Tibial artery (tissue), 4 donors: ENCODE results near the gene CD38.

Source experiments
- DNase-seq, 2 donors: peaks; one replicate each; pipeline ENCODE4 v3.0.0-alpha.2; 2019
- H3K27ac ChIP-seq, 2 donors: fragments of 200-600 bp; sonication (generic) in 1 of 2; 1 replicate in 1 of 2; 2 replicates in 1 of 2; pipeline ENCODE4 v1.5.1; 2018 to 2019; ENCODE audit warnings: mild to moderate bottlenecking in 1 of 2
- H3K27me3 ChIP-seq, 2 donors: fragments of 200-600 bp; sonication (generic) in 1 of 2; one replicate each; pipeline versions ENCODE4 v1.5.1 to v1.6.0; 2016 to 2019
- H3K36me3 ChIP-seq, 3 donors: fragments of 200-600 bp; sonication (generic) in 2 of 3; one replicate each; pipeline ENCODE4 v1.5.1; 2016 to 2019; ENCODE audit warnings: mild to moderate bottlenecking in 2 of 3
- H3K4me1 ChIP-seq, 4 donors: fragments of 200-600 bp; sonication (generic) in 2 of 4; 1 replicate in 3 of 4; 2 replicates in 1 of 4; pipeline ENCODE4 v1.5.1; 2016 to 2019
- H3K4me3 ChIP-seq, 2 donors: fragments of 200-600 bp; sonication (generic) in 1 of 2; 1 replicate in 1 of 2; 2 replicates in 1 of 2; pipeline ENCODE4 v1.5.1; 2018 to 2019; ENCODE audit warnings: mild to moderate bottlenecking in 2 of 2
- H3K9me3 ChIP-seq, 3 donors: fragments of 200-600 bp; sonication (generic) in 1 of 3; one replicate each; pipeline ENCODE4 v1.5.1; 2016 to 2019
- intact Hi-C: fragments of 100-400 bp; cut with DNase I; formaldehyde crosslinking; loops from one replicate; pipeline ENCODE4 v1.15.0; 2023; ENCODE audit warnings: low total_unique reads
- TF ChIP-seq, protein P1 (sequence below), 2 experiments: fragments of 200-600 bp in 1 of 2; fragments of 450-650 bp in 1 of 2; IDR thresholded peaks; one replicate each; pipeline ENCODE4 v1.5.1; 2017 to 2019; ENCODE audit warnings: antibody characterized with exemption in 2 of 2, mild to moderate bottlenecking in 1 of 2, moderate library complexity in 1 of 2

CD38 gene

DNA sequence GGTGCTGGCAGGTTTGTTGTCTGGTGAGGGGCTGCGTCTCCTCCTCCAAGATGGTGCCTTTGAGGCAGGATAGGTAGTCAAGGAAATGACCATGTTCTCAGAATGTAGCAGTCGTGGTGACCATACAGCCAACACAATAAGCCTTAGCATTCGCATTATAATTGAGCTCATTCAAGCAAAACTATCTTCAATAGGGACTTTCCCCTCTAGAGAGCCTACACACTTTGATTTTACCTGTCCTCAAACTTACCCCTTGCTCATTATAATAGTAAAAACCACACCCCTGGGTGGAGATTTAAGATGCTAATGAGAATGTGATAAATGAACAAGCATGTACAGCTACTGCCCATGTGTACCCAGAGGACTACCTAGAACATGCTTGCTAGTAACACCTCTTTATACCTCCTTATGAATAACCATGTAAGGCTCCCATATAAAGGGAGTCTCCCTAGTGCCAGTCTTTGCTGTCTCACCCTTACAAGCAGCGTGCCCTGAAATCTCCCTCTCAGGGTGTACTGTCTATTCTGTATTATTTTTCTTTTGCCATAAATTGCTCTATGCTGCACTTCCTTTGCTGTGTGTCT lies 112.2 kb downstream of the CD38 start:
- H3K27me3 ChIP-seq = no peaks in the 10 kb centered on the region
- no peaks in the 10 kb centered on the region for H3K36me3 ChIP-seq
- no peak overlapping the region for H3K27ac ChIP-seq
- H3K4me3 ChIP-seq = no peak overlapping the region
- no peaks in the 10 kb centered on the region for H3K9me3 ChIP-seq
- TF ChIP-seq, protein P1, sequence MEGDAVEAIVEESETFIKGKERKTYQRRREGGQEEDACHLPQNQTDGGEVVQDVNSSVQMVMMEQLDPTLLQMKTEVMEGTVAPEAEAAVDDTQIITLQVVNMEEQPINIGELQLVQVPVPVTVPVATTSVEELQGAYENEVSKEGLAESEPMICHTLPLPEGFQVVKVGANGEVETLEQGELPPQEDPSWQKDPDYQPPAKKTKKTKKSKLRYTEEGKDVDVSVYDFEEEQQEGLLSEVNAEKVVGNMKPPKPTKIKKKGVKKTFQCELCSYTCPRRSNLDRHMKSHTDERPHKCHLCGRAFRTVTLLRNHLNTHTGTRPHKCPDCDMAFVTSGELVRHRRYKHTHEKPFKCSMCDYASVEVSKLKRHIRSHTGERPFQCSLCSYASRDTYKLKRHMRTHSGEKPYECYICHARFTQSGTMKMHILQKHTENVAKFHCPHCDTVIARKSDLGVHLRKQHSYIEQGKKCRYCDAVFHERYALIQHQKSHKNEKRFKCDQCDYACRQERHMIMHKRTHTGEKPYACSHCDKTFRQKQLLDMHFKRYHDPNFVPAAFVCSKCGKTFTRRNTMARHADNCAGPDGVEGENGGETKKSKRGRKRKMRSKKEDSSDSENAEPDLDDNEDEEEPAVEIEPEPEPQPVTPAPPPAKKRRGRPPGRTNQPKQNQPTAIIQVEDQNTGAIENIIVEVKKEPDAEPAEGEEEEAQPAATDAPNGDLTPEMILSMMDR (IDR thresholded peaks at IDR 0.05) = no peak
- H3K4me1 ChIP-seq = no peaks in the 10 kb centered on the region
- intact Hi-C loops = no loop called here
- DNase-seq = no peak

DNA sequence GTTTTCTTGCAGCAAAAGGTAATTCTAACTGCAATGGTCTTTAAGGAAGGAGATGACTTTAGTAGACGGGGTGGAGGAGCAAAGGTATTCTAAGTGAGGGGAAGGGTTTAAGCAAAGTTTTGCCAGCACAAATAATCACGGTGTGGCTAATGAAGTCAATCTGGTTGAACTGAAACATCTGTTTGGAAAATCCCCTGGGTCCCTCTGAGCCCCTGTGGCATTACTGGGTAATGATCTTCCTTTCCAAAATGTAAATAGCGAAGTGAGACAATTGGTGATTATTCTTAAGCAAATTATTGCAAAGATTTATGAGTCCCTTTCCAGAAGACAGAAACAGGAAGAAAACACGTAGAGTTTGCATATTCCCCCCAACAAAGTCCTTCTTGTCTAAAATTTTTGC lies 113.2 kb downstream of the CD38 start:
- intact Hi-C loops = no loop called here
- no peaks in the 10 kb centered on the region for H3K36me3 ChIP-seq
- TF ChIP-seq, protein P1 (IDR thresholded peaks at IDR 0.05) = no peak
- H3K9me3 ChIP-seq = no peaks in the 10 kb centered on the region
- no peaks in the 10 kb centered on the region for H3K4me1 ChIP-seq
- H3K27ac ChIP-seq = no peak overlapping the region
- H3K27me3 ChIP-seq = no peaks in the 10 kb centered on the region
- H3K4me3 ChIP-seq = no peak overlapping the region
- DNase-seq = no peak

DNA sequence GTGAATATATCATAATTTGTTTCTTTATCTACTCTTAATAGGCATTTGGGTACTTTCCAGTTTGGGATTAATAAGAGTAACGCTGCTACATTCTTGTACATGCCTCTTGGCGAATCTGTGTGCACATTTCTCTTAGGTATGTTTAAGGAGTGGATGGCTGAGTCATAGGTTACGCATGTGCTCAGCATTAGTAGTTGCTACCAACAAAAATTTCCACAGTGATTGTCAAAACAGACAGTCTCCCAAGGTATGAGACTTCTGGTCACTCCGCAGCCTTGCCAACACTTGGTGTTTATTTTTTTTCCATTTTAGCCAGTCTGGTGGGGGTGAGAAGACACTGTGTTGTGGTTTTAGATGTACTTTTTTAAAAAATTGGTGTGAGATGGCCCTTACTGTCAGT lies 115.8 kb downstream of the CD38 start:
- no peaks in the 10 kb centered on the region for H3K4me1 ChIP-seq
- H3K27me3 ChIP-seq = no peaks in the 10 kb centered on the region
- no peak overlapping the region for H3K4me3 ChIP-seq
- intact Hi-C loops = no loop called here
- no peaks in the 10 kb centered on the region for H3K9me3 ChIP-seq
- H3K36me3 ChIP-seq = no peaks in the 10 kb centered on the region
- H3K27ac ChIP-seq = no peak overlapping the region
- TF ChIP-seq, protein P1 (IDR thresholded peaks at IDR 0.05) = no peak
- no peak for DNase-seq

DNA sequence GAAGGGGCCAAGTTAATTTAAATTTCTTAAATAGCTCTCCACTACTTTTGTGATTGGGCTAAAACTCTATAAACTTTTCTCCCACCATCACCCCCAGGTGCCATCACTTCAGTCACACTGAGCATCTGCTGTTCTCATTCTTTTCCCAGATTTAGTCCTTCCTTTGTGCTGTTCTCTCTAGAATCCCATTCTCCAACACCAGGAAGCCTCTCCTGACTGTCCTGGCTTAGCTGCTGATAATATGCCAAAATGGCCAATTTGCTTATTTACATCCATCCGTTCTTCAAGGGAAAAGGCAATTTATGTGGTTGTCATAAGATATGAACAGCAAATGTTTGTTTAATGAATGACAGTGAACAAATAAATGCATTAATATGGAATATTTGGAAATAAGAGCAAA lies 116.3 kb downstream of the CD38 start:
- Histone ChIP-seq H3K27me3 (no peaks in the 10 kb centered on the region), H3K9me3 (no peaks in the 10 kb centered on the region), H3K4me1 (no peaks in the 10 kb centered on the region), H3K27ac (no peak overlapping the region), H3K4me3 (no peak overlapping the region), H3K36me3 (no peaks in the 10 kb centered on the region)
- TF ChIP-seq, protein P1 (IDR thresholded peaks at IDR 0.05) = no peak
- intact Hi-C loops = no loop called here
- DNase-seq = no peak

DNA sequence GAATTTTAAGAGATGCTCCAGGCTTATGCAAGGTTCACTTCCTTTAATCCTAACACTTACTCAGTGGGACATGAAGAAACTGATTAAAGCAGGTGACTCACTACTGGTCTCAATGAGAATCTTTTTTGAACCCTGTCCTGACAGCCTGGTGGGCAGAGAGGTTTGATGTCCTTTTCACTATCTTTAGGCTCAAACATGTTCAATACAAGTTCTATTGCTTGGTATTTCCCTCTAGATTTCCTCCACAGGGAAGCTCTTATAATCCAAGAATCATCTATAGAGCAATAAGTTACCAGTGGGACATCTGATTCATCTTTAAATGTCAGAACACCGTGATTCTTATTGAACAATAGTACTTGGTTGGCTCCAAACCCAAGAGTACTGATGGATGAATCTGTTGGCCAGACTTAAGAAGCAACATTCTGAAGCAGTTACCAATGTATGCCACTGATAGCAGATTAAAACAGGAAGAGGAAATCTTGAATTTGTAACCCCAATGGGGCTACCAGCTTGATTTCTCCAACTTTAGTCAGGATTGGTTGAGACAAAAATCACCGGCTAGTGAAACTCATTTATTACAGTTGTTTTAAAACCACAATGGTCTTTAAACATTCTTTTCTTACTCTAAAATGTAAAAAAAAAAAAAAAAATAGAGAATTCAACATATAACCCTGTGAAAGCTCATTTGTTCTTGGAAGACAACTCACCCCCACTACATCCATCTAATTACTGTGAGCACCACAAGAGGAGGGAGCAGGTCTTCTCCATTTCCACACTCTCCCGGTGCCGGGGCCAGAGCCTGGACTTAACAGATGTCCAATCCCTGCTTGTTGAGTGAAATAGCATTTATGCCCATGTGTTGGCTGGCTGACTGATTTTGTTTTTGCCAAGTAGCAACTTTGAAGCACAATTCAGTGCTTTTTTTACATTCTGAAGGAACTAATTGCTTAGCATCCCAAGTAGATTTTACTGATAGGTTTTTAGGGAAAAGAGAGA lies 117.1 kb downstream of the CD38 start:
- H3K27ac ChIP-seq = no peak overlapping the region

More for the DNA sequence above, 117.1 kb downstream of the CD38 start:
- DNase-seq = no peak
- Histone ChIP-seq H3K4me3 (no peak overlapping the region), H3K9me3 (no peaks in the 10 kb centered on the region), H3K4me1 (no peaks in the 10 kb centered on the region), H3K36me3 (no peaks in the 10 kb centered on the region), H3K27me3 (no peaks in the 10 kb centered on the region)
- intact Hi-C loops = no loop called here
- TF ChIP-seq, protein P1 (IDR thresholded peaks at IDR 0.05) = no peak
